Nephron (organoid): ENCODE results near the gene AZU1.
"Not testable (repeated sequence)": the region's sequence is repeated elsewhere in the genome, so short reads cannot be mapped to it uniquely, and the experiment has no call there.

ENCODE experiments used
- H3K27ac Mint-ChIP-seq, 3 experiments: 2 replicates each; pipeline ENCODE4 v1.8.0; 2020; ENCODE audit warnings: mixed read lengths in 3 of 3, mild to moderate bottlenecking in 2 of 3, moderate library complexity in 1 of 3
- H3K27me3 Mint-ChIP-seq: 2 replicates; pipeline ENCODE4 v1.8.0; 2021; ENCODE audit warnings: low read depth, mild to moderate bottlenecking, moderate library complexity, mixed read lengths
- H3K36me3 Mint-ChIP-seq: 2 replicates; pipeline ENCODE4 v1.8.0; 2020; ENCODE audit warnings: low read depth, mixed read lengths
- H3K4me1 Mint-ChIP-seq: 2 replicates; pipeline ENCODE4 v1.8.0; 2020; ENCODE audit warnings: mixed read lengths
- H3K4me3 Mint-ChIP-seq, 3 experiments: 2 replicates each; pipeline ENCODE4 v1.8.0; 2020; ENCODE audit warnings: mild to moderate bottlenecking in 3 of 3, mixed read lengths in 3 of 3, moderate library complexity in 2 of 3
- H3K9me3 Mint-ChIP-seq: 2 replicates; pipeline ENCODE4 v1.8.0; 2020; ENCODE audit warnings: mixed read lengths
- CTCF ChIP-seq, 3 experiments: fragments of 200-600 bp; sonication (generic); IDR thresholded peaks; one replicate each; pipeline ENCODE4 v1.5.0; 2021; ENCODE audit warnings: antibody characterized with exemption in 3 of 3; ENCODE audit not compliant: unreplicated experiment in 3 of 3

AZU1 gene

GRCh38 chr19:815079-815774 is 12.4 kb upstream of the AZU1 start:
- Mint-ChIP-seq H3K27ac (no peak overlapping the region), H3K4me3 (no peak overlapping the region), H3K27me3 (peaks cover 4% of the 10 kb centered on the region), H3K9me3 (no peaks in the 10 kb centered on the region), H3K36me3 (peaks cover 42% of the 10 kb centered on the region), H3K4me1 (no peaks in the 10 kb centered on the region)
- no peak for TF ChIP-seq CTCF (IDR thresholded peaks at IDR 0.05; ENCODE audit: unreplicated experiment in 3 of 3)

GRCh38 chr19:815775-816499 is 11.7 kb upstream of the AZU1 start:
- Mint-ChIP-seq H3K27ac (no peak overlapping the region), H3K27me3 (peaks cover 4% of the 10 kb centered on the region), H3K4me3 (peak overlapping the region in 1 of 3 experiments; percentile 17), H3K9me3 (no peaks in the 10 kb centered on the region), H3K4me1 (no peaks in the 10 kb centered on the region), H3K36me3 (peaks cover 37% of the 10 kb centered on the region)
- TF ChIP-seq CTCF (IDR thresholded peaks at IDR 0.05; ENCODE audit: unreplicated experiment in 3 of 3): no peak

- peaks cover 4% of the 10 kb centered on the region for H3K27me3 Mint-ChIP-seq
- no peak for TF ChIP-seq CTCF (IDR thresholded peaks at IDR 0.05; ENCODE audit: unreplicated experiment in 3 of 3)
- no peaks in the 10 kb centered on the region for H3K9me3 Mint-ChIP-seq
- H3K4me1 Mint-ChIP-seq: no peaks in the 10 kb centered on the region
- H3K27ac Mint-ChIP-seq: no peak overlapping the region
- H3K36me3 Mint-ChIP-seq: peaks cover 33% of the 10 kb centered on the region
- peak overlapping the region in 1 of 3 experiments; percentile 17 for H3K4me3 Mint-ChIP-seq
These were observed 11.2 kb upstream of the AZU1 start for GRCh38 chr19:816500-816857.

GRCh38 chr19:820212-820611 is 7.4 kb upstream of the AZU1 start:
- H3K27ac Mint-ChIP-seq, H3K9me3 Mint-ChIP-seq, H3K4me1 Mint-ChIP-seq, H3K27me3 Mint-ChIP-seq: not testable (repeated sequence)
- H3K4me3 Mint-ChIP-seq: peak overlapping the region; percentile 62 to 82 (median 82)
- peaks cover 15% of the 10 kb centered on the region for H3K36me3 Mint-ChIP-seq

- no peaks in the 10 kb centered on the region for H3K9me3 Mint-ChIP-seq
- no peak for TF ChIP-seq CTCF (IDR thresholded peaks at IDR 0.05; ENCODE audit: unreplicated experiment in 3 of 3)
- H3K4me1 Mint-ChIP-seq: no peaks in the 10 kb centered on the region
- H3K27ac Mint-ChIP-seq: no peak overlapping the region
- H3K4me3 Mint-ChIP-seq: peak overlapping the region; percentile 82 to 84 (median 82)
- peaks cover 7% of the 10 kb centered on the region for H3K27me3 Mint-ChIP-seq
- peaks cover 8% of the 10 kb centered on the region for H3K36me3 Mint-ChIP-seq
These were observed 6.3 kb upstream of the AZU1 start for GRCh38 chr19:821231-821824.

- H3K27me3 Mint-ChIP-seq: peaks cover 7% of the 10 kb centered on the region
- peaks cover 1% of the 10 kb centered on the region for H3K36me3 Mint-ChIP-seq
- H3K9me3 Mint-ChIP-seq: no peaks in the 10 kb centered on the region
- H3K4me1 Mint-ChIP-seq: no peaks in the 10 kb centered on the region
- no peak within 1 kb of the TSS for H3K27ac Mint-ChIP-seq
- H3K4me3 Mint-ChIP-seq: peak within 1 kb of the TSS; percentile 82 to 84 (median 82)
- TF ChIP-seq CTCF (IDR thresholded peaks at IDR 0.05; ENCODE audit: unreplicated experiment in 3 of 3): no peak
These were observed 5.7 kb upstream of the AZU1 start, which contains the start of gene PLPPR3 for GRCh38 chr19:821825-822503. PLPPR3 (minus strand) TSS chr19:821955; CDS start chr19:821559, 396 bp downstream.
